ENCODE data around the gene EGLN3. TPM values are rescaled to one million over a fixed set of nuclear protein-coding genes. Genes with fewer than 3 reads are reported as not detected.
A peak's percentile ranks its signal among the peaks of the same experiment; 100 is the strongest.

The EGLN3 gene
- total and polyA plus RNA-seq, 2 of the 13 experiments (the other 11 are each of a cell fraction or from before 2014, with no cell fraction given) = 0.18 to 27.3 TPM

DNA sequence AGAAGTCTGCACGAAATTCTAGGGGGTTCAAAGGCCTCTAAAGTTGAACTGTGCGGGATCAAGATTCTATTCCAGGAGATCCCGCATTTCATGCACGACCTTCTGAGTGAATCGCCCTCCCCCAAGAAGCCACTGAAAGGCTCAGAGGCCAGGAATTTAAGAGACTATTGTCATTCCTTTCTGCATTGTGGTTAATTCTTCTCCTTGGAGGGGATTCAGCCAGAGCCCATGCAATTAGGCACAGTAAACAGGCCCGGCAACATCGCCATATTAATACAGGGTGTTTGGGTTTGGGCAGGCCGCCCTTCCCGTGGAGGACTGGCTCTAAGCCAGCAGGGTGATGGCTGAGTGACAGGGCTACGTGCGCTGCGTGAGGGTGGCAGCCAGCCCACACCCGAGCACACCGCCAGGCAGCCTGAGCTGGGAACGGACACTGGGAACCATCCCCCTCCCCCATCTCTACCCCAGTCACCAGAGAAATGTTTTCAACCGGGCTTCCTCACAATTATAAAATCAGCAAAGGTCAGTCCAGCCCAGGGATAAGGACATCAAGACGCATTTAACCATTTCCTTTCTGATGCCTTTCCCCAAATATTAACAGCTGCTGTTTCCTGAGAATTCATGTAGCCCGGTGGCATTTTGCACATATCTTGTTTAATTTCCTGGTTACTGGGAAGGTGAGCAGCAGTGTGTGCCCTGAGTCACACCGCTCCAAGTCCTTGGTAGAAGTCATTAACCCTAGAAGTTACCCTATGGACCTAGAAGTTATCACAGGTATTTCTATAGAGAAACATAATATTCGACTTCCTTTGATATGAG is 12.5 kb downstream of the EGLN3 start (continued):
- TF ChIP-seq ZNF513 (CRISPR knock-in tag; conservative IDR thresholded peaks at IDR 0.05) (no peak), ZNF446 (CRISPR knock-in tag; IDR thresholded peaks at IDR 0.05) (no peak), SMYD3 (CRISPR knock-in tag; IDR thresholded peaks at IDR 0.05) (no peak), MXD1 (CRISPR knock-in tag; IDR thresholded peaks at IDR 0.05) (no peak), ELK4 (CRISPR knock-in tag; IDR thresholded peaks at IDR 0.05; ENCODE audit: borderline replicate concordance) (no peak), FOXA3 (CRISPR knock-in tag; IDR thresholded peaks at IDR 0.05) (peak; percentile 26; the same call in 1 of the 2 replicates), ZNF30 (CRISPR knock-in tag; IDR thresholded peaks at IDR 0.05) (no peak), IRF2 (CRISPR knock-in tag; IDR thresholded peaks at IDR 0.05) (no peak), PATZ1 (CRISPR knock-in tag; IDR thresholded peaks at IDR 0.05) (no peak)
- TF ChIP-seq, protein P1, sequence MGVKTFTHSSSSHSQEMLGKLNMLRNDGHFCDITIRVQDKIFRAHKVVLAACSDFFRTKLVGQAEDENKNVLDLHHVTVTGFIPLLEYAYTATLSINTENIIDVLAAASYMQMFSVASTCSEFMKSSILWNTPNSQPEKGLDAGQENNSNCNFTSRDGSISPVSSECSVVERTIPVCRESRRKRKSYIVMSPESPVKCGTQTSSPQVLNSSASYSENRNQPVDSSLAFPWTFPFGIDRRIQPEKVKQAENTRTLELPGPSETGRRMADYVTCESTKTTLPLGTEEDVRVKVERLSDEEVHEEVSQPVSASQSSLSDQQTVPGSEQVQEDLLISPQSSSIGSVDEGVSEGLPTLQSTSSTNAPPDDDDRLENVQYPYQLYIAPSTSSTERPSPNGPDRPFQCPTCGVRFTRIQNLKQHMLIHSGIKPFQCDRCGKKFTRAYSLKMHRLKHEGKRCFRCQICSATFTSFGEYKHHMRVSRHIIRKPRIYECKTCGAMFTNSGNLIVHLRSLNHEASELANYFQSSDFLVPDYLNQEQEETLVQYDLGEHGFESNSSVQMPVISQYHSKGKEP (CRISPR knock-in tag; IDR thresholded peaks at IDR 0.05) = no peak
- TF ChIP-seq, protein P2, sequence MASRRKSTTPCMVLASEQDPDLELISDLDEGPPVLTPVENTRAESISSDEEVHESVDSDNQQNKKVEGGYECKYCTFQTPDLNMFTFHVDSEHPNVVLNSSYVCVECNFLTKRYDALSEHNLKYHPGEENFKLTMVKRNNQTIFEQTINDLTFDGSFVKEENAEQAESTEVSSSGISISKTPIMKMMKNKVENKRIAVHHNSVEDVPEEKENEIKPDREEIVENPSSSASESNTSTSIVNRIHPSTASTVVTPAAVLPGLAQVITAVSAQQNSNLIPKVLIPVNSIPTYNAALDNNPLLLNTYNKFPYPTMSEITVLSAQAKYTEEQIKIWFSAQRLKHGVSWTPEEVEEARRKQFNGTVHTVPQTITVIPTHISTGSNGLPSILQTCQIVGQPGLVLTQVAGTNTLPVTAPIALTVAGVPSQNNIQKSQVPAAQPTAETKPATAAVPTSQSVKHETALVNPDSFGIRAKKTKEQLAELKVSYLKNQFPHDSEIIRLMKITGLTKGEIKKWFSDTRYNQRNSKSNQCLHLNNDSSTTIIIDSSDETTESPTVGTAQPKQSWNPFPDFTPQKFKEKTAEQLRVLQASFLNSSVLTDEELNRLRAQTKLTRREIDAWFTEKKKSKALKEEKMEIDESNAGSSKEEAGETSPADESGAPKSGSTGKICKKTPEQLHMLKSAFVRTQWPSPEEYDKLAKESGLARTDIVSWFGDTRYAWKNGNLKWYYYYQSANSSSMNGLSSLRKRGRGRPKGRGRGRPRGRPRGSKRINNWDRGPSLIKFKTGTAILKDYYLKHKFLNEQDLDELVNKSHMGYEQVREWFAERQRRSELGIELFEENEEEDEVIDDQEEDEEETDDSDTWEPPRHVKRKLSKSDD (CRISPR knock-in tag; IDR thresholded peaks at IDR 0.05; ENCODE audit: low read depth) = no peak
- TF ChIP-seq, protein P3, sequence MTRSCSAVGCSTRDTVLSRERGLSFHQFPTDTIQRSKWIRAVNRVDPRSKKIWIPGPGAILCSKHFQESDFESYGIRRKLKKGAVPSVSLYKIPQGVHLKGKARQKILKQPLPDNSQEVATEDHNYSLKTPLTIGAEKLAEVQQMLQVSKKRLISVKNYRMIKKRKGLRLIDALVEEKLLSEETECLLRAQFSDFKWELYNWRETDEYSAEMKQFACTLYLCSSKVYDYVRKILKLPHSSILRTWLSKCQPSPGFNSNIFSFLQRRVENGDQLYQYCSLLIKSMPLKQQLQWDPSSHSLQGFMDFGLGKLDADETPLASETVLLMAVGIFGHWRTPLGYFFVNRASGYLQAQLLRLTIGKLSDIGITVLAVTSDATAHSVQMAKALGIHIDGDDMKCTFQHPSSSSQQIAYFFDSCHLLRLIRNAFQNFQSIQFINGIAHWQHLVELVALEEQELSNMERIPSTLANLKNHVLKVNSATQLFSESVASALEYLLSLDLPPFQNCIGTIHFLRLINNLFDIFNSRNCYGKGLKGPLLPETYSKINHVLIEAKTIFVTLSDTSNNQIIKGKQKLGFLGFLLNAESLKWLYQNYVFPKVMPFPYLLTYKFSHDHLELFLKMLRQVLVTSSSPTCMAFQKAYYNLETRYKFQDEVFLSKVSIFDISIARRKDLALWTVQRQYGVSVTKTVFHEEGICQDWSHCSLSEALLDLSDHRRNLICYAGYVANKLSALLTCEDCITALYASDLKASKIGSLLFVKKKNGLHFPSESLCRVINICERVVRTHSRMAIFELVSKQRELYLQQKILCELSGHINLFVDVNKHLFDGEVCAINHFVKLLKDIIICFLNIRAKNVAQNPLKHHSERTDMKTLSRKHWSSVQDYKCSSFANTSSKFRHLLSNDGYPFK (CRISPR knock-in tag; IDR thresholded peaks at IDR 0.05; ENCODE audit: borderline replicate concordance) = 0 out of 2 replicates have a peak, but pooled peaks have one; percentile 24
- TF ChIP-seq, protein P4, sequence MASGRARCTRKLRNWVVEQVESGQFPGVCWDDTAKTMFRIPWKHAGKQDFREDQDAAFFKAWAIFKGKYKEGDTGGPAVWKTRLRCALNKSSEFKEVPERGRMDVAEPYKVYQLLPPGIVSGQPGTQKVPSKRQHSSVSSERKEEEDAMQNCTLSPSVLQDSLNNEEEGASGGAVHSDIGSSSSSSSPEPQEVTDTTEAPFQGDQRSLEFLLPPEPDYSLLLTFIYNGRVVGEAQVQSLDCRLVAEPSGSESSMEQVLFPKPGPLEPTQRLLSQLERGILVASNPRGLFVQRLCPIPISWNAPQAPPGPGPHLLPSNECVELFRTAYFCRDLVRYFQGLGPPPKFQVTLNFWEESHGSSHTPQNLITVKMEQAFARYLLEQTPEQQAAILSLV (CRISPR knock-in tag; IDR thresholded peaks at IDR 0.05; ENCODE audit: borderline replicate concordance) = peak; percentile 44; the same call in 1 of the 2 replicates
